T-helper 2 cell treated with Interferon-gamma antibody and Interleukin-4, amounts not matched to agents 5 μg/mL and 100 μg/mL, for 36 hours (primary cell): ENCODE results near the gene STXBP6.
"Not testable (repeated sequence)": the region's sequence is repeated elsewhere in the genome, so short reads cannot be mapped to it uniquely, and the experiment has no call there.

Experiments
- DNase-seq: peaks from one replicate; pipeline ENCODE4 v3.0.0; 2021; ENCODE audit warnings: low spot score
- H3K27ac Mint-ChIP-seq: one replicate; pipeline ENCODE4 v1.8.0; 2021; ENCODE audit warnings: mild to moderate bottlenecking, mixed read lengths
- H3K27me3 Mint-ChIP-seq: one replicate; pipeline ENCODE4 v1.8.0; 2021; ENCODE audit warnings: low read depth, mixed read lengths
- H3K36me3 Mint-ChIP-seq: one replicate; pipeline ENCODE4 v1.8.0; 2021; ENCODE audit warnings: low read depth, mixed read lengths
- H3K4me1 Mint-ChIP-seq: one replicate; pipeline ENCODE4 v1.8.0; 2021; ENCODE audit warnings: low read depth, mixed read lengths
- H3K4me3 Mint-ChIP-seq: one replicate; pipeline ENCODE4 v1.8.0; 2022; ENCODE audit warnings: mild to moderate bottlenecking, moderate library complexity, mixed read lengths
- H3K9me3 Mint-ChIP-seq: one replicate; pipeline ENCODE4 v1.8.0; 2021; ENCODE audit warnings: mixed read lengths

Gene STXBP6

GRCh38 chr14:24814346-24814745, 235.6 kb downstream of the STXBP6 start:
- no peak overlapping the region for H3K27ac Mint-ChIP-seq
- no peak overlapping the region for H3K4me3 Mint-ChIP-seq
- no peaks in the 10 kb centered on the region for H3K36me3 Mint-ChIP-seq
- H3K4me1 Mint-ChIP-seq: no peaks in the 10 kb centered on the region
- DNase-seq: no peak
- no peaks in the 10 kb centered on the region for H3K9me3 Mint-ChIP-seq
- peaks cover 3% of the 10 kb centered on the region for H3K27me3 Mint-ChIP-seq

GRCh38 chr14:24813819-24814259, 236.1 kb downstream of the STXBP6 start:
- H3K27me3 Mint-ChIP-seq: peaks cover 3% of the 10 kb centered on the region
- H3K27ac Mint-ChIP-seq: no peak overlapping the region
- H3K4me1 Mint-ChIP-seq: no peaks in the 10 kb centered on the region
- H3K4me3 Mint-ChIP-seq: no peak overlapping the region
- H3K36me3 Mint-ChIP-seq: no peaks in the 10 kb centered on the region
- H3K9me3 Mint-ChIP-seq: no peaks in the 10 kb centered on the region
- no peak for DNase-seq

- Mint-ChIP-seq H3K4me1 (no peaks in the 10 kb centered on the region), H3K36me3 (no peaks in the 10 kb centered on the region), H3K9me3 (no peaks in the 10 kb centered on the region), H3K4me3 (no peak overlapping the region), H3K27me3 (peaks cover 3% of the 10 kb centered on the region), H3K27ac (no peak overlapping the region)
- DNase-seq: no peak
Measured at GRCh38 chr14:24813089-24813815, 236.7 kb downstream of the STXBP6 start.

DNA sequence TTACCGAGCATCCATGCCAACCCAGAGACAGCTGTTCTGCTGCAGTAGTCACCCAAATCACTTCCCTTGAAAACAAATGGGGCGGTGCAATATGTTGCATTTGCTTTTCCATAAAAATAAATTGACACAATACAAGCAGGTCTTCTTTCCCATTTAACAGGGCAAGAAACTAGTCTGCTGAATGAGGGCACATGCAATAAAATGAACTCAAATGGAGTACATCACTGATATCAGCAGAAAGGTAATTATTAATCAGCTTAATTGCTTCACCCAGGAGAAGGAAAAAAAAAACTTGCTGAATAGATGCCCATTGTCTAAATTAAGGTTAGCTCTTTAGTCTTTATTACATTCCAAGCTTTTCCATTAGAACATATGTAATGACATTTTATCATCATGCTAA, 240.8 kb downstream of the STXBP6 start:
- H3K36me3 Mint-ChIP-seq: no peaks in the 10 kb centered on the region

GRCh38 chr14:24808412-24808811, 241.5 kb downstream of the STXBP6 start:
- Mint-ChIP-seq H3K4me1 (no peaks in the 10 kb centered on the region), H3K27me3 (peaks cover 3% of the 10 kb centered on the region), H3K9me3 (no peaks in the 10 kb centered on the region), H3K36me3 (no peaks in the 10 kb centered on the region), H3K27ac (no peak overlapping the region), H3K4me3 (no peak overlapping the region)
- no peak for DNase-seq

More for the DNA sequence above, 240.8 kb downstream of the STXBP6 start:
- H3K27me3 Mint-ChIP-seq: peaks cover 3% of the 10 kb centered on the region
- no peaks in the 10 kb centered on the region for H3K9me3 Mint-ChIP-seq
- H3K4me1 Mint-ChIP-seq: no peaks in the 10 kb centered on the region
- H3K27ac Mint-ChIP-seq: no peak overlapping the region
- no peak for DNase-seq
- no peak overlapping the region for H3K4me3 Mint-ChIP-seq

- H3K4me3 Mint-ChIP-seq: no peak overlapping the region
- H3K36me3 Mint-ChIP-seq: no peaks in the 10 kb centered on the region
- DNase-seq: peak; percentile 12
- no peaks in the 10 kb centered on the region for H3K9me3 Mint-ChIP-seq
- peaks cover 4% of the 10 kb centered on the region for H3K27me3 Mint-ChIP-seq
- H3K4me1 Mint-ChIP-seq: no peaks in the 10 kb centered on the region
- no peak overlapping the region for H3K27ac Mint-ChIP-seq
Measured at GRCh38 chr14:24806061-24806678, 243.8 kb downstream of the STXBP6 start.

GRCh38 chr14:24804552-24805212, 245.3 kb downstream of the STXBP6 start:
- Mint-ChIP-seq H3K4me3 (no peak overlapping the region), H3K27me3 (peaks cover 4% of the 10 kb centered on the region), H3K27ac (no peak overlapping the region), H3K4me1 (no peaks in the 10 kb centered on the region), H3K9me3 (no peaks in the 10 kb centered on the region), H3K36me3 (no peaks in the 10 kb centered on the region)
- no peak for DNase-seq

- no peak for DNase-seq
- H3K27ac Mint-ChIP-seq: no peak overlapping the region
- no peak overlapping the region for H3K4me3 Mint-ChIP-seq
- peaks cover 2% of the 10 kb centered on the region for H3K4me1 Mint-ChIP-seq
- H3K27me3 Mint-ChIP-seq: peaks cover 4% of the 10 kb centered on the region
- H3K36me3 Mint-ChIP-seq: no peaks in the 10 kb centered on the region
- no peaks in the 10 kb centered on the region for H3K9me3 Mint-ChIP-seq
Measured at GRCh38 chr14:24803933-24804494, 245.9 kb downstream of the STXBP6 start.

DNA sequence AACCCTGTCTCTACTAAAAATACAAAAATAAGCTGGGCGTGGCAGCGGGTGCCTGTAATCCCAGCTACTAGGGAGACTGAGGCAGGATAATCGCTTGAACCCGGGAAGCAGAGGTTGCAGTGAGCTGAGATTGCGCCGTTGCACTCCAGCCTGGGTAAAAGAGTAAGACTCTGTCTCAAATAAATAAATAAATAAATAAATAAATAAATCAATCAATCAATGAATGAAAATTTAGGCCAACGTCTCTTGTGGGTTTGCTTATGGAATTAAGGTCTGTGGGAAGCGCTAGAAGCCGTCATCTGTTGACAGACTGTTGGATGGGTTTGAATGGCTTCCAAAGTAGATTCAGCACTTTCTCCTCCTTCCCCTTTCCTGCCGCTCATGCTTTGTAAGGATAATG, 246.5 kb downstream of the STXBP6 start:
- DNase-seq, H3K36me3 Mint-ChIP-seq, H3K4me1 Mint-ChIP-seq: not testable (repeated sequence)

GRCh38 chr14:24802236-24802635, 247.7 kb downstream of the STXBP6 start:
- Mint-ChIP-seq H3K4me1 (peaks cover 4% of the 10 kb centered on the region), H3K36me3 (no peaks in the 10 kb centered on the region), H3K27ac (no peak overlapping the region), H3K4me3 (no peak overlapping the region), H3K9me3 (no peaks in the 10 kb centered on the region), H3K27me3 (peaks cover 4% of the 10 kb centered on the region)
- no peak for DNase-seq

More for the DNA sequence above, 246.5 kb downstream of the STXBP6 start:
- H3K27me3 Mint-ChIP-seq, H3K9me3 Mint-ChIP-seq, H3K27ac Mint-ChIP-seq, H3K4me3 Mint-ChIP-seq: not testable (repeated sequence)

DNA sequence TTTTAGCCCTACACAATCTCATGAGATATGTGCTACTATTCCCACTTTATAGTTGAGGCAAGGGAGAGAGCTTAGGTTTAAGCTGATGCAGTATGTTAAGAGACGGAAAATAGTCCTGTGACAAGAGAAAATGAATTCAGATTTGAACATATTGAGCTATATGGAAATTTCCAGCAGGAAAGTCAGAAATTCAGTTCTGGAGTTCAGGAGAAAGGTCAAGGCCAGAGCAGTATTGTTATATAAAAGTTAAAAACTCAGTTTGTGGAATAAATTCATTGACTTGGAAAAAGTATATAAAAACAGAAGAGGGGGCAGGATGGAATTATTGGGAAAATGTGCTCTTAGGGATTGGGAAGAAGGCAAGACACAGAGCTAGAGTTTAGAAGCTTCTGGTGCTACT, 248.9 kb downstream of the STXBP6 start:
- DNase-seq: no peak
- Mint-ChIP-seq H3K9me3 (no peaks in the 10 kb centered on the region), H3K4me3 (no peak overlapping the region), H3K36me3 (no peaks in the 10 kb centered on the region), H3K27ac (no peak overlapping the region), H3K27me3 (peaks cover 4% of the 10 kb centered on the region), H3K4me1 (peaks cover 4% of the 10 kb centered on the region)

GRCh38 chr14:24798911-24799462, 251.0 kb downstream of the STXBP6 start:
- H3K27ac Mint-ChIP-seq: no peak overlapping the region
- no peak for DNase-seq
- H3K27me3 Mint-ChIP-seq: peaks cover 4% of the 10 kb centered on the region
- H3K4me1 Mint-ChIP-seq: peaks cover 4% of the 10 kb centered on the region
- no peaks in the 10 kb centered on the region for H3K36me3 Mint-ChIP-seq
- H3K9me3 Mint-ChIP-seq: no peaks in the 10 kb centered on the region
- H3K4me3 Mint-ChIP-seq: no peak overlapping the region

- Mint-ChIP-seq H3K4me3 (no peak overlapping the region), H3K27ac (no peak overlapping the region)
Measured at GRCh38 chr14:24795406-24795805, 254.5 kb downstream of the STXBP6 start.

More at GRCh38 chr14:24795406-24795805, 254.5 kb downstream of the STXBP6 start:
- H3K27me3 Mint-ChIP-seq: no peaks in the 10 kb centered on the region
- H3K9me3 Mint-ChIP-seq: no peaks in the 10 kb centered on the region
- peaks cover 4% of the 10 kb centered on the region for H3K4me1 Mint-ChIP-seq
- no peaks in the 10 kb centered on the region for H3K36me3 Mint-ChIP-seq
- no peak for DNase-seq
